ENCODE measurements around the gene ZNF772.

The ZNF772 gene

GRCh38 chr19:57435062-57435978 is 42.0 kb downstream of the ZNF772 start, which contains the start of gene ZNF749:
ZNF749 (plus strand) TSS chr19:57435325; CDS start chr19:57435579, 254 bp downstream.
- DNase-seq: peak; percentile 96

GRCh38 chr19:57434386-57435061 is 42.8 kb downstream of the ZNF772 start:
- no peak for DNase-seq

GRCh38 chr19:57421037-57421436 is 56.3 kb downstream of the ZNF772 start:
- no peak for DNase-seq

- no peak for DNase-seq
Observed at GRCh38 chr19:57419439-57419838, 57.9 kb downstream of the ZNF772 start.
